ENCODE data around the gene TLE3.

DNA sequence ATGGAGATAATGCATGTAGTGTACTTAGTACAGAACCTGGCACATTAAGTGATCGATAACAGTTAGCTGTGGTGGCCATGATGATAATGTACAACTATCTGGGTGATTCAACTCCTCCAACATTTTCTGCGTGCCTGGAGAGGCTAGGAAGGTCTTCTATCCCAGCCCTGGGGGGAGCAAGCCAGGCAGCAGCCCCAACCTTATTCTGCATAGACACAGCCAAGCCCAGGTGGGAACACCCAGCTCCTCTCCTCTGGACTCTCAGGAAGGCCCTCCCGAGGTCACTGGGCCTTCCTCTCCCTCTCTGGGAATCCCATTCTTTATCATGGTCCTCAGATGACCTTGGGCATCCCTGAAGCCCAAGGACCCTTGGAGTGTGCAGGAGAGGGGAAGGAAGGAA lies 5.1 kb upstream of the TLE3 start:
- TF ChIP-seq SMC3 (IDR thresholded peaks at IDR 0.05; ENCODE audit: low read depth, low read length), result no peak
- TF ChIP-seq, protein P1, sequence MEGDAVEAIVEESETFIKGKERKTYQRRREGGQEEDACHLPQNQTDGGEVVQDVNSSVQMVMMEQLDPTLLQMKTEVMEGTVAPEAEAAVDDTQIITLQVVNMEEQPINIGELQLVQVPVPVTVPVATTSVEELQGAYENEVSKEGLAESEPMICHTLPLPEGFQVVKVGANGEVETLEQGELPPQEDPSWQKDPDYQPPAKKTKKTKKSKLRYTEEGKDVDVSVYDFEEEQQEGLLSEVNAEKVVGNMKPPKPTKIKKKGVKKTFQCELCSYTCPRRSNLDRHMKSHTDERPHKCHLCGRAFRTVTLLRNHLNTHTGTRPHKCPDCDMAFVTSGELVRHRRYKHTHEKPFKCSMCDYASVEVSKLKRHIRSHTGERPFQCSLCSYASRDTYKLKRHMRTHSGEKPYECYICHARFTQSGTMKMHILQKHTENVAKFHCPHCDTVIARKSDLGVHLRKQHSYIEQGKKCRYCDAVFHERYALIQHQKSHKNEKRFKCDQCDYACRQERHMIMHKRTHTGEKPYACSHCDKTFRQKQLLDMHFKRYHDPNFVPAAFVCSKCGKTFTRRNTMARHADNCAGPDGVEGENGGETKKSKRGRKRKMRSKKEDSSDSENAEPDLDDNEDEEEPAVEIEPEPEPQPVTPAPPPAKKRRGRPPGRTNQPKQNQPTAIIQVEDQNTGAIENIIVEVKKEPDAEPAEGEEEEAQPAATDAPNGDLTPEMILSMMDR (IDR thresholded peaks at IDR 0.05), result no peak
- TF ChIP-seq GATA2 (CRISPR knock-in tag; IDR thresholded peaks at IDR 0.05), result no peak
- no peak for TF ChIP-seq SIN3A (IDR thresholded peaks at IDR 0.05; ENCODE audit: borderline replicate concordance, low read depth, low read length)
- TF ChIP-seq USF1 (IDR thresholded peaks at IDR 0.05; ENCODE audit: borderline replicate concordance, low read depth), result no peak
- no peak for TF ChIP-seq GABPA (IDR thresholded peaks at IDR 0.05; ENCODE audit: low read depth)
- TF ChIP-seq EP300 (IDR thresholded peaks at IDR 0.05; ENCODE audit: borderline replicate concordance in 1 of 2, low read depth in 1 of 2, low read length in 1 of 2), result no peak
- TF ChIP-seq JUND (IDR thresholded peaks at IDR 0.05), result no peak
- no peak for TF ChIP-seq EZH2phosphoT487 (IDR thresholded peaks at IDR 0.05; ENCODE audit: borderline replicate concordance, low read depth)
- TF ChIP-seq ZBTB33 (IDR thresholded peaks at IDR 0.05; ENCODE audit: borderline replicate concordance, low read depth), result no peak
- no peak for TF ChIP-seq YY1 (IDR thresholded peaks at IDR 0.05; ENCODE audit: low read depth)
- TF ChIP-seq POLR2AphosphoS5 (IDR thresholded peaks at IDR 0.05; ENCODE audit: low read depth, low read length), result no peak
